Measurements from ENCODE around the gene ARHGAP23.

DNA sequence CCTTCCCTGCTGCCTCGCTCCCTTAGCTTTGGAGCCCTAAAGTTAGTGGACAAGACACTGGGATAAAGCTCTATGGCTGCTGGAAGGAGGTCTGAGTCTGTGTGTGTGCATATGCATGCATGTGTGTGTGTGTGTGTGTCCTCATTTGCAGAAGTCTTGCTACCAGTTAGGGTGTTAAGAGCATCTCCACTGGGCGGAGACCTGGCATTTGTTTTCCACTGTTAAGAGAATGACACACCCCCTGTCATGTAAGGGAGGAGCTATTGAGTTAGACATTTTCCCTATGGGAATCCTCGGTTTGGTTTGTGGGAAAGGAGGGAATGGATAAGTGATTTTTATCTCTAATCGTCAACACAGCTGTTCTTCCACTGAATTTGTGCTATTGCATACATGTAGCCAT, 24.8 kb upstream of the ARHGAP23 start:
- TF ChIP-seq CTCF (IDR thresholded peaks at IDR 0.05) (no peak), POLR2A (IDR thresholded peaks at IDR 0.05) (no peak)
